Vagina (tissue), 2 donors: ENCODE data around the gene GPR17.

Source experiments
- POLR2A ChIP-seq, 2 donors: fragments of 450-650 bp; IDR thresholded peaks; one replicate each; pipeline ENCODE4 v1.6.1; 2017; ENCODE audit warnings: antibody characterized with exemption in 2 of 2, mild to moderate bottlenecking in 2 of 2, moderate library complexity in 2 of 2
- TF ChIP-seq, protein P1 (sequence below), 3 experiments: fragments of 450-650 bp in 2 of 3; fragments of 200-600 bp in 1 of 3; sonication (generic) in 1 of 3; IDR thresholded peaks; one replicate each; pipeline ENCODE4 v1.5.1; 2017 to 2019; ENCODE audit warnings: antibody characterized with exemption in 3 of 3, mild to moderate bottlenecking in 2 of 3, moderate library complexity in 2 of 3

- TF ChIP-seq POLR2A (IDR thresholded peaks at IDR 0.05): no peak
- TF ChIP-seq, protein P1, sequence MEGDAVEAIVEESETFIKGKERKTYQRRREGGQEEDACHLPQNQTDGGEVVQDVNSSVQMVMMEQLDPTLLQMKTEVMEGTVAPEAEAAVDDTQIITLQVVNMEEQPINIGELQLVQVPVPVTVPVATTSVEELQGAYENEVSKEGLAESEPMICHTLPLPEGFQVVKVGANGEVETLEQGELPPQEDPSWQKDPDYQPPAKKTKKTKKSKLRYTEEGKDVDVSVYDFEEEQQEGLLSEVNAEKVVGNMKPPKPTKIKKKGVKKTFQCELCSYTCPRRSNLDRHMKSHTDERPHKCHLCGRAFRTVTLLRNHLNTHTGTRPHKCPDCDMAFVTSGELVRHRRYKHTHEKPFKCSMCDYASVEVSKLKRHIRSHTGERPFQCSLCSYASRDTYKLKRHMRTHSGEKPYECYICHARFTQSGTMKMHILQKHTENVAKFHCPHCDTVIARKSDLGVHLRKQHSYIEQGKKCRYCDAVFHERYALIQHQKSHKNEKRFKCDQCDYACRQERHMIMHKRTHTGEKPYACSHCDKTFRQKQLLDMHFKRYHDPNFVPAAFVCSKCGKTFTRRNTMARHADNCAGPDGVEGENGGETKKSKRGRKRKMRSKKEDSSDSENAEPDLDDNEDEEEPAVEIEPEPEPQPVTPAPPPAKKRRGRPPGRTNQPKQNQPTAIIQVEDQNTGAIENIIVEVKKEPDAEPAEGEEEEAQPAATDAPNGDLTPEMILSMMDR (IDR thresholded peaks at IDR 0.05): no peak
Observed at GRCh38 chr2:127604986-127605385, 41.0 kb upstream of the GPR17 start.
